GM19397 (cell line): ENCODE results near the gene EDEM3.
"Not testable (repeated sequence)": the region's sequence is repeated elsewhere in the genome, so short reads cannot be mapped to it uniquely, and the experiment has no call there.

Experiments used
- ATAC-seq: cut with Tn5 transposase; IDR thresholded peaks from one replicate; pipeline ENCODE4 v1.9.1; 2021; ENCODE audit warnings: mild to moderate bottlenecking, moderate library complexity; ENCODE audit not compliant: unreplicated experiment

The EDEM3 gene

GRCh38 chr1:184740344-184740743 is 14.3 kb downstream of the EDEM3 start:
- ATAC-seq, result no peak

DNA sequence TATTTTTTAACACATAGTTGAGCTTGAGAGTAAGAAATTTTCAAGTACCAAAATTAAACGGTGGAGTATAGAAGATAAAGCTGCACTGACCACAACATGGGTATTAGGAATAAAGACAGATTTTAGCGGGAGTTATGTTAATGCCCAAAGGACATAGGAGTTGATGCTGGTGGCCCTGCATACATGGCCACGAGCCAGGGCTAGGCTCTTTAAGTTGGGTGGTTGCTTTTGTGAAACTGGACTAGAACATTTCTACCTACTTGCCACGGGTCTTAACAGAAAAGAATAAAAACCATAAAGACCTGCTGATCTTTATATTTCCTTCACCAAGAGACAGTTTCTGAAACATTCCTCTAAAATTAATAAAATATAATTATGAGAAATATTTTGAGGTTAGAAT is 14.9 kb downstream of the EDEM3 start:
- no peak for ATAC-seq

- ATAC-seq, result no peak
Observed at GRCh38 chr1:184739070-184739469, 15.6 kb downstream of the EDEM3 start.

DNA sequence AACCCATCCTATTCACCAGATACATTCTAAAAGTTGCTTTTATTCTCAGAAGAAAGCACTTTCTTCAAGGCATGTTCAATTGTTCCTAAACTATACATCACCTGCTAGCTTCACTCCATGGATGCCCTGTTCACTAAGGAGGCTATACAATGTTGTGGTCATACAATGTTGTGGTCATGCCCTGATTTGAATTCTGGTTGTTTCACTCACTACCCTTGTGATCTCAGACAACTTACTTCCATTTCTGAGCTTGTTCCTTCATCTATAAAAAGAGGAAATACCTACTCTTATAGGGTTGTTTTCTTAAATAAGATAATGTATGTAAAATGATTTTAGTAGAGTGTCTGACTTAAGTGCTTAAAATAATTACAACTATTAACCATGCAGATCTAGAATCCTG is 19.7 kb downstream of the EDEM3 start:
- ATAC-seq, result no peak

GRCh38 chr1:184724843-184725242 is 29.8 kb downstream of the EDEM3 start:
- no peak for ATAC-seq

GRCh38 chr1:184716158-184716557 is 38.5 kb downstream of the EDEM3 start:
- ATAC-seq, result no peak

DNA sequence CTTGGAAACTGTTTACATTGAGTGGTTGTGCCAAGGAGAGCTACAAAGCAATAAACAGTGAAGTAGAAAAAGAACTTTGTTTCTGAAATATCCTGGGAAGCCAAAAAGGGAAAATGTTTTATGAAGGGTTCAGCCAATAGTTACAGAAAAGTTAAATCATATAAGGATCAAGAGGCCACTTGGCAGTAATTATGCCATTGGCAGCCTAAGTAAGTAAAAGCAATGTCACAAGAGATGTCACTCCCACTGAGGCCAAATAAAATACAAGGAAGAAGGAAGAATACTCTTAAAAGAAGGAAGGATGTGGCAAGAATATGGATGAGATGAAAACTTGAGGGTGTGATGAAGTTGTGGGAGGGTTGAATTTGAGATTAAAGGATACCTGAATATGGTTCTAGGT is 45.2 kb downstream of the EDEM3 start:
- ATAC-seq, result no peak

DNA sequence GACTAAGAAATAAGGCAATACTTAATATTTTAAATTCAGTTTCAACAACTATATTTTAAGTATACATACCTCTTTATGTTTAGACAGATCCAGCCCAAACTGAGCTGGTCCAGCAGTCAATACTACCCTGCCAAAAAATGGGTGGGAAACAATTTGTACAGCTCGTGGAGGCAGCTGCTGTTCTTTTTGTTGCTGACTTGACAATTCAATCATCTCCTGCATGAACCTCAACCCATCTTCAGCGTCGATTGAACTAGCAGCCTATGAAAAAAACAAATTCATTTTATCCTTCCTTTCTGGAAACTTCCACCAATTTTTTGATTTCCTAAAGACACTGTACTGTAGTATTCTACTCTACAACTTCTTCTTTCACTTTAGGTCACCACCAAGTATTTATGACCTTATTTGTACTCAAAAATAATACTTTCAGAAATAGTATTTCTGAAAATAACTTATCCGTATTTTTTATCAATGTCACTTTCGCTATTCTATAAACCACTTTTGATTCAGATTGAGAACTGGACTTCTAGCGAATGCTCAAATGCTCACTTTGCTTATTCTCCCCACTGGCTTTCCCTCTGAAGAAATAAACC is 46.5 kb downstream of the EDEM3 start:
- no peak for ATAC-seq

GRCh38 chr1:184705271-184705670 is 49.4 kb downstream of the EDEM3 start:
- ATAC-seq, result no peak

GRCh38 chr1:184701816-184702215 is 52.8 kb downstream of the EDEM3 start:
- ATAC-seq, result no peak

- no peak for ATAC-seq
Observed at GRCh38 chr1:184698969-184699368, 55.7 kb downstream of the EDEM3 start.

DNA sequence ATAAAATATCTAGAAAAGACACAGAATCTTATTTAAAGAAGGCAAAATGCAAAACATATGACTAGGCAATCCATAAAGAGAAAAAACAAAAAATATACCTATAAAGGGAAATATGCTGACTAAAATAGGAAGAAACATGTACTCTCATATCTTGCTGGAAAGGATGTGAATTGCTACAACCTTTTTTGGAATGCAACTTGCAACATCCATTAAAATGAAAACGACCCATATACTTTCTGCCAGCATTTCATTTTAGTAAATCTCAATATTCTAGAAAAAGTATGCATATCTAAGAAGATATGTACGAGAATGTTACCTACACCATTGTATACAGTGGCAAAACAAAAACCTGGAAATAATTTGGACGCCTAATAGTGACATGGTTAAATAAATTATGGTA is 56.6 kb downstream of the EDEM3 start:
- ATAC-seq, result no peak

DNA sequence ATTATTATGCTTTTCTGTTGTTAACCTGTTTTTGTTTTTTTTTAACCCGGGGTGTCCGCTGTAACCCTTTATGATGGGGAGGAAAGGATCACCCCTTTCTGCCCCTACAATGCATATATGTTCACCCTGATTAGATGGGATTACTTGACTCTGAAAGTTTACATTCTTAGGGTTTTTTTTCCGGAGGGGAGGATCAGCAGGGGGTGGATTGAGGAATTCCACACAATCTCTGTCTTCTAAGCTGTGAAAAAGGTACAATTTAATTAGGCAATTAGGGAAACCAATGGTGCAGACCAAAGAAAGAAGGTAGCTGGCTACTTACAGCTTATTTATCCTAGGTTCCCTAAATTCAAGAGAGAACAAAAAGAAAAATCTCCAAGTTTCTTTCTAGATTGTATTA is 58.3 kb downstream of the EDEM3 start:
- ATAC-seq, result no peak

GRCh38 chr1:184695023-184695422 is 59.6 kb downstream of the EDEM3 start:
- no peak for ATAC-seq

GRCh38 chr1:184693011-184693410 is 61.6 kb downstream of the EDEM3 start:
- ATAC-seq, result no peak

- ATAC-seq, result no peak
Observed at GRCh38 chr1:184691719-184692324, 62.8 kb downstream of the EDEM3 start.

DNA sequence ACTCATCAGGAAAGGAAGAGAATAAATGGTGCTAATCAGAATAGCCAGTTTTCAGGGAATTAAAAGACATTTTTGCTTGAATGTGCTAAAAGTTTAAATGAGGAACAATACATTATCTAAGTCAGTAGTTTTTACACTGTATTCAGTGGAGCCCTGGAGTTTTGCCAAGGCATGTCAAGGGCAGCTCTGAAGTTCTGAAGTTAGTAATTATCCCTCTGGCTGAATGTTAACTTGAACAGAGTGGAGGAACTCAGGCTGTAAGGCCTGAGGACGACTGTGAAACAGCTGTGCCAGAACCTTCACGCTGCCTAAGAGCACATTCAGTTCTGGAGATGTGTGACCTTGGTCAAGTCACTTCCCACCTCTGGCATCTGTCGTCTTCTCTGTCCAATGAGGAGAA is 68.1 kb downstream of the EDEM3 start:
- ATAC-seq, result no peak

- ATAC-seq, result no peak
Observed at GRCh38 chr1:184685116-184685515, 69.5 kb downstream of the EDEM3 start.

DNA sequence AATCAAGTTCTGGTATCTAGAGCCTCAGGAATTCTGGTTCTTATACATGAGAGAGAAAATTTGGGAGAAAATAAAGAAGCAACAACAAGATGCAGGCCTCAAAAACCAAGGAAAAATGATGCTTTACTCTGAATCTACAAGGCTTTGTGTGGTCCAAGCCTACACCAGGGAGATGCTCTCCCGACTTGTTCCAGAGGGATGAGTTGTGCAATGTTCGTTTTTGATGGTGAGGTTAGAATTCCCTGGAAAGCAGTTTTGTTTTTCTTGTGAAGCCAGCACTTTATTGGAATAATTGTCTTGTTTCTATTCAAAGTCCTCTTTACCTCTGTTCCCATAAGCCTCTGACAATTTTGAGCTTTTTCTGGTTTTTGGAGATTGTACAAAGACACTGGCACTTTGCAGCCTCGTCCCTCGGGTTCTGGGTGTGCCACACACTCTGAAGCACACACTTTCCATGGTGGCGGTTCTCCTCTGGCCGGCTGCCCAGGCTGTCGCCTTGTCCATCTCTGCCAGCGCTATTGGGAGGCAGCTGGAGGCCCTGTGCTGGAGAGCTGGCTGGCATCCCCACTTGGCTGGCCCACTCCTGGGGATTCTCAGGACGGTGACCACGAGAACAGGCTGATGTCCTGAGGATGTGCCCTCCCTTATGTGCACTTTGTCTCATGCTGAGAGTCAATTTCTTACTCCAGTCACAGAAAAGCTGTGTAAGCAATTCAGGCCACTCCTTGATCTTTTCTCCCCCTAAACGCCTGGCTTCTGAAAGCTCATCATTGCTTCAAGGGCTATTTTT is 70.2 kb downstream of the EDEM3 start:
- ATAC-seq, result no peak

- no peak for ATAC-seq
Observed at GRCh38 chr1:184682956-184683355, 71.7 kb downstream of the EDEM3 start.

- not testable (repeated sequence) for ATAC-seq
Observed at GRCh38 chr1:184680611-184681225, 73.9 kb downstream of the EDEM3 start.

GRCh38 chr1:184679472-184679871 is 75.2 kb downstream of the EDEM3 start:
- not testable (repeated sequence) for ATAC-seq
